H1 (cell line): ENCODE results near the gene SPDYE2. TPM values are rescaled to one million over a fixed set of nuclear protein-coding genes. Genes with fewer than 3 reads are reported as not detected.
"Not testable (repeated sequence)": the region's sequence is repeated elsewhere in the genome, so short reads cannot be mapped to it uniquely, and the experiment has no call there.

Source experiments
- CTCF ChIA-PET: fragments of 300-600 bp; sonication (Branson Sonifier 250); formaldehyde crosslinking; loops from one replicate; lab custom pipeline; 2021; ENCODE audit not compliant: partially characterized antibody; lab: Charles Lee
- POLR2A ChIA-PET: fragments of 300-600 bp; sonication (Branson Sonifier 250); formaldehyde crosslinking; loops from one replicate; lab custom pipeline; 2021; ENCODE audit warnings: inconsistent platforms; ENCODE audit not compliant: partially characterized antibody; lab: Charles Lee
- DNase-seq, 2 experiments: peaks; one replicate each; pipeline versions ENCODE4 v3.0.0 to v3.0.0-alpha.2; 2010 to 2022; ENCODE audit warnings: low spot score in 2 of 2, low read depth in 1 of 2, mixed read lengths in 1 of 2
- FAIRE-seq: peaks from 2 replicates; lab custom pipeline; 2011; peaks lifted over from hg19 to GRCh38; lab: Jason Lieb, UNC
- H2AFZ ChIP-seq: 2 replicates; pipeline ENCODE4 v1.8.1; 2012; ENCODE audit warnings: low read length, inconsistent platforms
- H2AK5ac ChIP-seq: 2 replicates; pipeline ENCODE4 v1.6.1; 2013; ENCODE audit warnings: low read depth, low read length
- H2BK120ac ChIP-seq: replicated peaks from 2 replicates; pipeline ENCODE3; 2013; ENCODE audit warnings: low read depth, low read length, inconsistent platforms
- H2BK12ac ChIP-seq: 2 replicates; pipeline ENCODE4 v1.6.1; 2013; ENCODE audit warnings: low read depth, low read length
- H2BK15ac ChIP-seq: 2 replicates; pipeline ENCODE4 v1.6.1; 2013; ENCODE audit warnings: low read length
- H2BK20ac ChIP-seq: 2 replicates; pipeline ENCODE4 v1.6.1; 2013; ENCODE audit warnings: low read length
- H2BK5ac ChIP-seq: 2 replicates; pipeline ENCODE4 v1.6.1; 2013; ENCODE audit warnings: low read depth, low read length
- H3K14ac ChIP-seq: 2 replicates; pipeline ENCODE4 v1.6.1; 2013; ENCODE audit warnings: inconsistent platforms; ENCODE audit not compliant: insufficient read length
- H3K18ac ChIP-seq: 2 replicates; pipeline ENCODE4 v1.6.1; 2013; ENCODE audit warnings: low read length; ENCODE audit errors: extremely low read depth
- H3K23ac ChIP-seq: 2 replicates; pipeline ENCODE4 v1.6.1; 2013; ENCODE audit warnings: inconsistent platforms; ENCODE audit not compliant: insufficient read length
- H3K23me2 ChIP-seq: 2 replicates; pipeline ENCODE4 v1.6.1; 2013; ENCODE audit warnings: low read depth, low read length
- H3K27ac ChIP-seq: 2 replicates; pipeline ENCODE4 v1.6.1; 2011; ENCODE audit warnings: low read depth, low read length, inconsistent platforms
- H3K27me3 ChIP-seq, 4 experiments: replicated peaks in 1 of 4; 1 replicate in 1 of 4; 2 replicates in 3 of 4; pipeline versions ENCODE4 v1.6.1 to v1.8.1; 2011 to 2013; ENCODE audit warnings: low read length in 3 of 4, mild to moderate bottlenecking in 3 of 4, inconsistent platforms in 2 of 4, mixed read lengths in 2 of 4, moderate library complexity in 1 of 4; ENCODE audit not compliant: control insufficient read depth in 3 of 4, insufficient read depth in 3 of 4; ENCODE audit errors: extremely low read depth in 1 of 4
- H3K36me3 ChIP-seq, 4 experiments: 2 replicates each; pipeline versions ENCODE4 v1.6.1 to v1.8.1; 2011 to 2013; ENCODE audit warnings: mild to moderate bottlenecking in 4 of 4, low read length in 3 of 4, moderate library complexity in 2 of 4, control low read depth in 1 of 4, inconsistent platforms in 1 of 4; ENCODE audit not compliant: insufficient read depth in 4 of 4, control insufficient read depth in 2 of 4
- H3K4ac ChIP-seq: replicated peaks from 2 replicates; pipeline ENCODE3; 2013; ENCODE audit warnings: low read length, low read depth, mixed read lengths, inconsistent platforms; ENCODE audit not compliant: insufficient read length
- H3K4me1 ChIP-seq, 4 experiments: replicated peaks in 1 of 4; 1 replicate in 1 of 4; 2 replicates in 3 of 4; pipeline versions ENCODE4 v1.6.1 to v1.8.1; 2011 to 2013; ENCODE audit warnings: low read length in 3 of 4, inconsistent platforms in 2 of 4, mixed read lengths in 1 of 4; ENCODE audit not compliant: insufficient read depth in 4 of 4, control insufficient read depth in 3 of 4
- H3K4me2 ChIP-seq, 2 experiments: 2 replicates each; pipeline versions ENCODE4 v1.6.1 to v1.8.1; 2011 to 2013; ENCODE audit warnings: low read depth in 2 of 2, low read length in 2 of 2, control low read depth in 1 of 2, inconsistent platforms in 1 of 2, mild to moderate bottlenecking in 1 of 2; ENCODE audit not compliant: insufficient read depth in 1 of 2
- H3K4me3 ChIP-seq, 4 experiments: fragments of 200-600, 300-600 bp in 1 of 4; sonication (generic), shearing (Covaris generic), sonication (Bioruptor Twin) in 1 of 4; 2 replicates each; pipeline versions ENCODE4 v1.5.1 to v1.8.1; 2011 to 2016; ENCODE audit warnings: low read length in 4 of 4, low read depth in 3 of 4, control low read depth in 2 of 4, inconsistent platforms in 2 of 4, mild to moderate bottlenecking in 2 of 4, mixed read lengths in 1 of 4, moderate library complexity in 1 of 4; ENCODE audit not compliant: insufficient read depth in 2 of 4; ENCODE audit errors: extremely low read depth in 1 of 4
- H3K56ac ChIP-seq: replicated peaks from 2 replicates; pipeline ENCODE3; 2013; ENCODE audit warnings: low read depth, mild to moderate bottlenecking, mixed read lengths, low read length, inconsistent platforms; ENCODE audit not compliant: insufficient read length
- H3K79me1 ChIP-seq: 2 replicates; pipeline ENCODE4 v1.6.1; 2013; ENCODE audit warnings: low read depth, low read length, control low read depth
- H3K79me2 ChIP-seq, 2 experiments: 2 replicates each; pipeline versions ENCODE4 v1.6.1 to v1.8.1; 2012 to 2013; ENCODE audit warnings: low read length in 2 of 2, mild to moderate bottlenecking in 2 of 2, inconsistent platforms in 1 of 2; ENCODE audit not compliant: insufficient read depth in 2 of 2, control insufficient read depth in 1 of 2
- H3K9ac ChIP-seq, 4 experiments: replicated peaks in 1 of 4; 1 replicate in 1 of 4; 2 replicates in 3 of 4; pipeline versions ENCODE4 v1.6.1 to v1.8.1; 2011 to 2013; ENCODE audit warnings: low read depth in 3 of 4, low read length in 3 of 4, control low read depth in 2 of 4, mild to moderate bottlenecking in 2 of 4, moderate library complexity in 2 of 4, inconsistent platforms in 1 of 4; ENCODE audit errors: extremely low read depth in 1 of 4
- H3K9me3 ChIP-seq, 2 experiments: 2 replicates each; pipeline versions ENCODE4 v1.6.1 to v1.8.1; 2012 to 2013; ENCODE audit warnings: mild to moderate bottlenecking in 2 of 2, moderate library complexity in 2 of 2, control low read depth in 1 of 2, inconsistent platforms in 1 of 2, low read depth in 1 of 2, low read length in 1 of 2, mixed read lengths in 1 of 2; ENCODE audit not compliant: insufficient read depth in 2 of 2
- H4K20me1 ChIP-seq, 2 experiments: replicated peaks in 1 of 2; 2 replicates each; pipeline versions ENCODE3 to v1.8.1; 2011 to 2013; ENCODE audit warnings: inconsistent platforms in 2 of 2, low read length in 2 of 2, mild to moderate bottlenecking in 1 of 2; ENCODE audit not compliant: insufficient read depth in 2 of 2, control insufficient read depth in 1 of 2
- H4K5ac ChIP-seq: 2 replicates; pipeline ENCODE4 v1.6.1; 2013; ENCODE audit warnings: low read length, low read depth, mixed read lengths, inconsistent platforms; ENCODE audit not compliant: insufficient read length
- H4K8ac ChIP-seq: 2 replicates; pipeline ENCODE4 v1.8.0; 2013; ENCODE audit warnings: mild to moderate bottlenecking, moderate library complexity, low read length, inconsistent platforms; ENCODE audit not compliant: insufficient read depth; ENCODE audit errors: extremely low read depth
- H4K91ac ChIP-seq: replicated peaks from 2 replicates; pipeline ENCODE3; 2013; ENCODE audit warnings: low read length, mixed read lengths, inconsistent platforms; ENCODE audit not compliant: insufficient read length
- WGBS, 2 experiments: shearing (Covaris generic) in 1 of 2; methylation state at CpG; one replicate each; pipeline versions ENCODE4 v1.1.6 to v1.1.7; 2013 to 2015; ENCODE audit warnings: low lambda C conversion rate in 2 of 2, mixed read lengths in 2 of 2, inconsistent platforms in 1 of 2, low coverage in 1 of 2, missing lambda C conversion rate in 1 of 2; ENCODE audit not compliant: insufficient replicate concordance in 2 of 2, insufficient coverage in 1 of 2, insufficient read length in 1 of 2; ENCODE audit errors: extremely low coverage in 1 of 2, missing lambda C conversion rate in 1 of 2; 5-methylcytosine and 5-hydroxymethylcytosine counted together
- polyA plus RNA-seq, 7 experiments: library from polyadenylated mRNA; depleted of rRNA in 3 of 7; stranded (reverse) in 5 of 7; unstranded in 2 of 7; fragments of >200 nt in 5 of 7; fragments of 200-250 nt in 2 of 7; gene quantifications; 1 replicate in 5 of 7; 2 replicates in 1 of 7; 4 replicates in 1 of 7; pipeline versions ENCODE4 v1.2.1 to v1.2.3, GENCODE V29; 2011 to 2013; ENCODE audit warnings: missing spikeins in 2 of 7, mixed read lengths in 2 of 7
- total RNA-seq: library from RNA; stranded (reverse); fragmentation: NEBNext Ultra II Directional; extraction: Animal tissue kit (Norgen Biotek cat#: 25700); gene quantifications from 2 replicates; pipeline ENCODE4 v1.2.1, GENCODE V29; 2021

SPDYE2 gene
- total and polyA plus RNA-seq, 2 of the 8 experiments (the other 6 are each of a cell fraction or from before 2014, with no cell fraction given), result not detected

GRCh38 chr7:102527822-102528793 lies 22.9 kb upstream of the SPDYE2 start:
- H2BK20ac ChIP-seq, H3K4me3 ChIP-seq, H2BK5ac ChIP-seq, CTCF ChIA-PET, POLR2A ChIA-PET, H4K20me1 ChIP-seq, H3K14ac ChIP-seq, H2AFZ ChIP-seq, H4K91ac ChIP-seq, H3K4ac ChIP-seq, H2BK15ac ChIP-seq, H3K36me3 ChIP-seq, H3K27me3 ChIP-seq, FAIRE-seq, H3K9ac ChIP-seq, H3K4me2 ChIP-seq, H4K8ac ChIP-seq, H3K79me2 ChIP-seq, H3K4me1 ChIP-seq, H3K9me3 ChIP-seq, H2BK12ac ChIP-seq, H3K27ac ChIP-seq, H3K23me2 ChIP-seq, H3K79me1 ChIP-seq, H3K56ac ChIP-seq, H3K18ac ChIP-seq, H4K5ac ChIP-seq, H3K23ac ChIP-seq, H2AK5ac ChIP-seq, H2BK120ac ChIP-seq: not testable (repeated sequence)
- 92% methylated on average over 5 of the region's 13 CpGs; no CpG with 5 or more reads in 1 of the 2 experiments for WGBS, 2 experiments
- DNase-seq, result peak in 1 of 2 experiments; percentile 54
